Body of pancreas (tissue), 4 donors: ENCODE data around the gene CEP128. TPM values are rescaled to one million over a fixed set of nuclear protein-coding genes. Genes with fewer than 3 reads are reported as not detected.
"Not testable (repeated sequence)": the region's sequence is repeated elsewhere in the genome, so short reads cannot be mapped to it uniquely, and the experiment has no call there.

Source experiments
- ATAC-seq: fragments of 150-250 bp; one replicate; pipeline ENCODE4 v1.9.1; 2016
- DNase-seq, 4 donors: peaks; one replicate each; pipeline ENCODE4 v3.0.0-alpha.2; 2019
- H3K27ac ChIP-seq, 4 donors: fragments of 200-600 bp; sonication (generic); 1 replicate in 3 of 4; 2 replicates in 1 of 4; pipeline versions ENCODE4 v1.5.1 to v1.6.1; 2016 to 2019; ENCODE audit warnings: mild to moderate bottlenecking in 1 of 4, mixed read lengths in 1 of 4, moderate library complexity in 1 of 4
- H3K27me3 ChIP-seq, 2 donors: fragments of 200-600 bp; sonication (generic); one replicate each; pipeline ENCODE4 v1.6.0; 2016; ENCODE audit warnings: mild to moderate bottlenecking in 1 of 2
- H3K36me3 ChIP-seq, 2 donors: fragments of 200-600 bp; sonication (generic); replicated peaks in 1 of 2; 2 replicates each; pipeline ENCODE4 v1.5.1; 2016; ENCODE audit warnings: low read depth in 2 of 2; ENCODE audit not compliant: insufficient read depth in 1 of 2
- H3K4me1 ChIP-seq: fragments of 200-600 bp; sonication (generic); one replicate; pipeline ENCODE4 v1.6.0; 2016
- H3K4me3 ChIP-seq, 2 donors: fragments of 200-600 bp; sonication (generic); 1 replicate in 1 of 2; 2 replicates in 1 of 2; pipeline ENCODE4 v1.5.1; 2016 to 2019
- H3K9me3 ChIP-seq, 3 donors: fragments of 200-600 bp; sonication (generic); 1 replicate in 2 of 3; 2 replicates in 1 of 3; pipeline ENCODE4 v1.5.1; 2016
- CTCF ChIP-seq, 7 experiments: fragments of 450-650 bp in 4 of 7; fragments of 200-600 bp in 3 of 7; sonication (generic) in 3 of 7; IDR thresholded peaks; one replicate each; pipeline ENCODE4 v1.5.1; 2016 to 2019; ENCODE audit warnings: antibody characterized with exemption in 7 of 7
- POLR2A ChIP-seq, 3 donors: fragments of 450-650 bp; IDR thresholded peaks; one replicate each; pipeline ENCODE4 v1.6.1; 2016; ENCODE audit warnings: antibody characterized with exemption in 3 of 3, mild to moderate bottlenecking in 2 of 3
- WGBS, 2 donors: methylation state at CpG; one replicate each; pipeline ENCODE4 v1.1.5; 2017; 5-methylcytosine and 5-hydroxymethylcytosine counted together
- intact Hi-C: fragments of 100-400 bp; cut with DNase I; formaldehyde crosslinking; loops from one replicate; pipeline ENCODE4 v1.15.1; 2023
- total RNA-seq, 2 donors: library from RNA; depleted of rRNA; stranded (reverse); fragments of >200 nt; gene quantifications; one replicate each; pipeline ENCODE4 v1.1.0, GENCODE V29; 2016

The CEP128 gene
- total RNA-seq, 2 donors from 2014 or later: 7.8 to 14.5 TPM

DNA sequence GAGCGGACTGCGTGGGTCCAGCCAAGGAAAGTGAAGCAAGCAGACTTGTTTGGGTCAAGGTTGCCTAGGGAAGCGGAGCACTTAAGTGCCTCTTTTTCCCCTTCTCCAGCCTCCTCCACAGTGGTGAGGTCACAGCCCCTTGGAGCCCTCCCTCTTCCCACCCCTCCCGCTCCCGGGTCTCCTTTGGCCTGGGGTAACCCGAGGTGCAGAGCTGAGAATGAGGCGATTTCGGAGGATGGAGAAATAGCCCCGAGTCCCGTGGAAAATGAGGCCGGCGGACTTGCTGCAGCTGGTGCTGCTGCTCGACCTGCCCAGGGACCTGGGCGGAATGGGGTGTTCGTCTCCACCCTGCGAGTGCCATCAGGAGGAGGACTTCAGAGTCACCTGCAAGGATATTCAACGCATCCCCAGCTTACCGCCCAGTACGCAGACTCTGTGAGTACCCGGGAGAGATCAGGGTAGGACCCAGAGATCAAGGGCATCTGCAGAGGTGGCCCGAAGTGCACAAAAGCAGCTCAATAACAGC lies 13.9 kb upstream of the CEP128 start, which contains the start of gene TSHR:
Gene TSHR (plus strand): TSS at position 206 of the 526 bp plus-strand sequence. CDS start 60 bp downstream, at position 266.
- ATAC-seq: peak; percentile 13
- Histone ChIP-seq H3K4me1 (peaks cover 10% of the 10 kb centered on the region), H3K36me3 (no peaks in the 10 kb centered on the region), H3K9me3 (no peaks in the 10 kb centered on the region), H3K4me3 (no peak within 1 kb of the TSS), H3K27me3 (no peaks in the 10 kb centered on the region), H3K27ac (no peak within 1 kb of the TSS)
- 7 to 13% methylated on average over 18 to 21 of the region's 21 CpGs for WGBS, 2 donors
- TF ChIP-seq POLR2A (IDR thresholded peaks at IDR 0.05) (no peak), CTCF (IDR thresholded peaks at IDR 0.05) (no peak)
- intact Hi-C loops: no loop called here
- peak in 1 of 4 donors; percentile 14 for DNase-seq

DNA sequence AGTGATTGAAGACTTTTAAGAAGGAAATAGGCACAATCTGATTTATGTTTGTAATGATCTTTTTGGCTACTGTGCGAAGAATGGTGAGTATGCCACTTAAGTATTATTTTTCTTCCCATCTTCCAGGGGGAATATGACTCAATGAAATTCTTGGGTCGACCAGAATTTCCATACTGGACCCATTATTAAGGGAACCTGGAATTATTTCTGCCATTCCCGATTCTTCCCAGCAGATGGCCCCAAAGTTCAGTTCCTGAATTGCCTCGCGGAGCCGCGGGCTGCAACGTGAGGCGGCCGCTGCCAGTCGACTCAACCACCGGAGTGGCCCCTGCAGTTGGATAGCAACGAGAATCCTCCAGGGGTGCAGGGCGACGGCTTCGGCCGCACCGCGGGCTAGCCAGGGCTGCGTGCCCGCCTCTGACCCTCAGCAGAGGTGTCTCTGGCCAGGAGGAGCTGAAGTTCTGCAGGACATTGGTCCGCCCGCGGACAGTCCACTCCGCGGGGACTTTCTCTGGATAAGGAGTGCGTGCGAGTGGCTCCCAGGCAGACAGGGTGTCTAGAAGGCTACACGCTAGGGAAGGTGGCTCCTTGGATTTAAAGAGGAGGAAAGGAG lies 13.3 kb upstream of the CEP128 start:
- no peak overlapping the region for H3K4me3 ChIP-seq
- DNase-seq (peak; percentile 80 to 89 (median 83)), ATAC-seq (peak; percentile 94)
- 0 to 1% methylated on average over 20 to 29 of the region's 29 CpGs for WGBS, 2 donors
- H3K36me3 ChIP-seq: no peaks in the 10 kb centered on the region
- intact Hi-C loops: no loop called here
- TF ChIP-seq CTCF (IDR thresholded peaks at IDR 0.05): peak; percentile 67 to 88 (median 85)
- TF ChIP-seq POLR2A (IDR thresholded peaks at IDR 0.05): no peak
- H3K27ac ChIP-seq: no peak overlapping the region
- peaks cover 10% of the 10 kb centered on the region for H3K4me1 ChIP-seq
- no peaks in the 10 kb centered on the region for H3K9me3 ChIP-seq
- H3K27me3 ChIP-seq: no peaks in the 10 kb centered on the region

DNA sequence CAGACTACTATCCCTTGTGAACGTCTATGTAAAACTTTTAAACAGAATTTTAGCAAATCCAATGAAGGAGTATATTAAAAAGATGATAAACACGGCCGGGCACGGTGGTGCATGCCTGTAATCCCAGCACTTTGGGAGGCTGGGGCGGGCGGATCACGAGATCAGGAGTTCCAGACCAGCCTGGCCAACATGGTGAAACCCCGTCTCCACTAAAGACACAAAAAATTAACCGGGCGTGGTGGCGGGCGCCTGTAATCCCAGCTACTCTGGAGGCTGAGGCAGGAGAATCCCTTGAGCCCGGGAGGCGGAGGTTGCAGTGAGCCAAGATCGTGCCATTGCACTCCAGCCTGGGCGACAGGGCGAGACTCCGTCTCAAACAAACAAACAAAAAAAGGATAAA lies 11.7 kb upstream of the CEP128 start:
- H3K27ac ChIP-seq, H3K4me3 ChIP-seq, DNase-seq, intact Hi-C loops, H3K9me3 ChIP-seq, H3K36me3 ChIP-seq, H3K27me3 ChIP-seq, ATAC-seq: not testable (repeated sequence)
- WGBS, 2 donors: 66 to 73% methylated on average over 18 of the region's 18 CpGs
- peaks cover 10% of the 10 kb centered on the region for H3K4me1 ChIP-seq

DNA sequence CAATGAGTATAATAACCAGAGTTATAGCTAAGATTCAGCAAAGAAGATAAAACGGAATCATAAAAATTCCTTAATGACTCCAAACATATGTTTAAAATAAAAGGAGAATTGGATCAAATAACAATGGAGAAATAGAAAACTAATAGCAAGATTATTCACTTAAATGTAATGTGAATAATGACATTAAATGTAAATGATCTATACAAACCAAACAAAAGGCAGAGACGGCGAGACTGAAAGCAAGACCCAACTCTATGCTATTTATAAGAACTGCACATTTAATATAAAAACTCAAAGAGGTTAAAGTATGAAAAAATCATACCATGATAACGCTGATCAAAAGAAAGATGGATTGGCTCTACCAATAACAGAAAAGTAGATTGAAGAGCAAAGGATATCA lies 10.0 kb upstream of the CEP128 start:
- DNase-seq: no peak
- no peak overlapping the region for H3K4me3 ChIP-seq
- H3K27ac ChIP-seq: no peak overlapping the region
- H3K9me3 ChIP-seq: no peaks in the 10 kb centered on the region
- no peaks in the 10 kb centered on the region for H3K36me3 ChIP-seq
- no peak for ATAC-seq
- WGBS, 2 donors: 74 to 75% methylated on average over 4 of the region's 4 CpGs
- intact Hi-C loops: no loop called here
- H3K27me3 ChIP-seq: no peaks in the 10 kb centered on the region
- TF ChIP-seq POLR2A (IDR thresholded peaks at IDR 0.05): no peak
- no peak for TF ChIP-seq CTCF (IDR thresholded peaks at IDR 0.05)
- peaks cover 10% of the 10 kb centered on the region for H3K4me1 ChIP-seq

GRCh38 chr14:80948291-80948690 lies 6.8 kb upstream of the CEP128 start:
- H3K27ac ChIP-seq: no peak overlapping the region
- no peak for TF ChIP-seq CTCF (IDR thresholded peaks at IDR 0.05)
- no peak for TF ChIP-seq POLR2A (IDR thresholded peaks at IDR 0.05)
- no peaks in the 10 kb centered on the region for H3K9me3 ChIP-seq
- no peak overlapping the region for H3K4me3 ChIP-seq
- no peaks in the 10 kb centered on the region for H3K36me3 ChIP-seq
- ATAC-seq (no peak), DNase-seq (no peak)
- WGBS, 2 donors: 18 to 23% methylated on average over 1 of the region's 1 CpG
- H3K27me3 ChIP-seq: no peaks in the 10 kb centered on the region
- intact Hi-C loops: no loop called here
- no peaks in the 10 kb centered on the region for H3K4me1 ChIP-seq
